Hepatocyte (in vitro differentiated cells): ENCODE data around the gene SHISA4. TPM values are rescaled to one million over a fixed set of nuclear protein-coding genes. Genes with fewer than 3 reads are reported as not detected.

ENCODE experiments used
- DNase-seq: peaks from one replicate; pipeline ENCODE4 v3.0.0-alpha.2; 2016; ENCODE audit warnings: low spot score
- H2AFZ ChIP-seq: fragments of 200-600 bp; sonication (generic); 2 replicates; pipeline ENCODE4 v1.6.0; 2016; ENCODE audit warnings: antibody characterized with exemption, mild to moderate bottlenecking
- H3K27ac ChIP-seq: fragments of 200-600 bp; sonication (generic); 2 replicates; pipeline ENCODE4 v1.5.1; 2016; ENCODE audit warnings: mild to moderate bottlenecking
- H3K27me3 ChIP-seq: fragments of 200-600 bp; sonication (generic); 2 replicates; pipeline ENCODE4 v1.6.1; 2016
- H3K36me3 ChIP-seq: fragments of 200-600 bp; sonication (generic); replicated peaks from 2 replicates; pipeline ENCODE4 v1.5.1; 2016; ENCODE audit warnings: low read depth; ENCODE audit not compliant: insufficient read depth
- H3K4me1 ChIP-seq: fragments of 200-600 bp; sonication (generic); 2 replicates; pipeline ENCODE4 v1.5.1; 2016; ENCODE audit warnings: mild to moderate bottlenecking, moderate library complexity; ENCODE audit not compliant: insufficient read depth
- H3K4me2 ChIP-seq: fragments of 200-600 bp; sonication (generic); 2 replicates; pipeline ENCODE4 v1.6.0; 2016
- H3K4me3 ChIP-seq: fragments of 200-600 bp; sonication (generic); 2 replicates; pipeline ENCODE4 v1.5.1; 2016; ENCODE audit warnings: mild to moderate bottlenecking
- H3K79me2 ChIP-seq: fragments of 200-600 bp; sonication (generic); 2 replicates; pipeline ENCODE4 v1.6.0; 2017; ENCODE audit warnings: mild to moderate bottlenecking
- H3K9me2 ChIP-seq: fragments of 200-600 bp; sonication (generic); replicated peaks from 2 replicates; pipeline ENCODE4 v1.6.0; 2017; ENCODE audit warnings: mild to moderate bottlenecking; ENCODE audit not compliant: insufficient read depth
- H3K9me3 ChIP-seq: fragments of 200-600 bp; sonication (generic); 2 replicates; pipeline ENCODE4 v1.5.1; 2016; ENCODE audit warnings: low read depth, mild to moderate bottlenecking
- H4K20me1 ChIP-seq: fragments of 200-600 bp; sonication (generic); 2 replicates; pipeline ENCODE4 v1.6.0; 2016; ENCODE audit warnings: mild to moderate bottlenecking; ENCODE audit not compliant: insufficient read depth, poor library complexity, severe bottlenecking
- EZH2 ChIP-seq: fragments of 200-600 bp; sonication (generic); IDR thresholded peaks from 2 replicates; pipeline ENCODE4 v1.6.1; 2016; ENCODE audit warnings: antibody characterized with exemption, mild to moderate bottlenecking, borderline replicate concordance
- EZH2phosphoT487 ChIP-seq: fragments of 200-600 bp; sonication (generic); IDR thresholded peaks from one replicate; pipeline ENCODE4 v1.6.1; 2018; ENCODE audit warnings: antibody characterized with exemption, mild to moderate bottlenecking, low read depth, moderate library complexity; ENCODE audit not compliant: unreplicated experiment, severe bottlenecking
- WGBS: methylation state at CpG from one replicate; pipeline ENCODE4 v1.1.6; 2016; ENCODE audit warnings: low lambda C conversion rate; ENCODE audit errors: missing lambda C conversion rate; 5-methylcytosine and 5-hydroxymethylcytosine counted together
- polyA plus RNA-seq: library from polyadenylated mRNA; unstranded; fragments of >200 nt; fragmentation: Nextera tagmentation; extraction: Ambion mirVana; gene quantifications from 2 replicates; pipeline ENCODE4 v1.2.1, GENCODE V29; 2016
- total RNA-seq: library from RNA; depleted of rRNA; stranded (reverse); fragments of >200 nt; gene quantifications from 2 replicates; pipeline ENCODE4 v1.2.3, GENCODE V29; 2014
- TF ChIP-seq, protein P1 (sequence below): fragments of 200-600 bp; sonication (generic); IDR thresholded peaks from 2 replicates; pipeline ENCODE4 v1.5.1; 2016; ENCODE audit warnings: antibody characterized with exemption, mild to moderate bottlenecking; ENCODE audit not compliant: poor library complexity

SHISA4 gene
- total and polyA plus RNA-seq, 2 experiments from 2014 or later: 10.2 to 24.0 TPM

DNA sequence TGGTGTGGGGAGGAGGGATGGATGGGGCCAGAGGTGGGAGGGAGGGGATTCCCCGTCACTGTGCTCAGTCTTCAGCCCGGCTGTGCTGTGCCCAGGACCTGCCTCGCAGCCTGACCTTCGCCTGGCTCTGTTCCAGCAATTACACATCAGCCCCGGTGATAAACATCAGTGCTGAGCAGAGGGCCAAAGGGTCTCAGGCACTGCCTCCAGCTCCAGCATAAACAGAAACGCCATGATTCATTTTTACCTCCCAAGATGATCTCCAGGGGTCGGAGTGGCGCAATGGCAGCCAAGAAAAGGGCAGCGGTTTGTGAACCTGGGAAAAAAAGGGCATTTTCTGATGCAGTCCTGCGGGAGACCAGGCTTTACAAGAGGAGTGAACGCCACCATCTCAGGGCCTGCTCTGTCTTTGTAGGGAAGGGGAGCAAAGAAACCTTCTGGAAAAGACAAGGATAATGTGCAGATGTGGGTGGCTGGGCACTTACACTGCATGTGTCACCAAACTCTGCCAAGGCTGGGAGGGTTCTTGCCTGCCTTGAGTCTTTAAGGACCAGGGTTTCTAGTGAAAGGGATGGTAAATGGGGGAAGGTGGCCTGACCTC is 28.1 kb downstream of the SHISA4 start:
- H3K4me1 ChIP-seq: peaks cover 18% of the 10 kb centered on the region
- H3K4me3 ChIP-seq: no peak overlapping the region
- TF ChIP-seq EZH2 (no peak), EZH2phosphoT487 (no peak)
- TF ChIP-seq, protein P1, sequence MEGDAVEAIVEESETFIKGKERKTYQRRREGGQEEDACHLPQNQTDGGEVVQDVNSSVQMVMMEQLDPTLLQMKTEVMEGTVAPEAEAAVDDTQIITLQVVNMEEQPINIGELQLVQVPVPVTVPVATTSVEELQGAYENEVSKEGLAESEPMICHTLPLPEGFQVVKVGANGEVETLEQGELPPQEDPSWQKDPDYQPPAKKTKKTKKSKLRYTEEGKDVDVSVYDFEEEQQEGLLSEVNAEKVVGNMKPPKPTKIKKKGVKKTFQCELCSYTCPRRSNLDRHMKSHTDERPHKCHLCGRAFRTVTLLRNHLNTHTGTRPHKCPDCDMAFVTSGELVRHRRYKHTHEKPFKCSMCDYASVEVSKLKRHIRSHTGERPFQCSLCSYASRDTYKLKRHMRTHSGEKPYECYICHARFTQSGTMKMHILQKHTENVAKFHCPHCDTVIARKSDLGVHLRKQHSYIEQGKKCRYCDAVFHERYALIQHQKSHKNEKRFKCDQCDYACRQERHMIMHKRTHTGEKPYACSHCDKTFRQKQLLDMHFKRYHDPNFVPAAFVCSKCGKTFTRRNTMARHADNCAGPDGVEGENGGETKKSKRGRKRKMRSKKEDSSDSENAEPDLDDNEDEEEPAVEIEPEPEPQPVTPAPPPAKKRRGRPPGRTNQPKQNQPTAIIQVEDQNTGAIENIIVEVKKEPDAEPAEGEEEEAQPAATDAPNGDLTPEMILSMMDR: no peak
- no peaks in the 10 kb centered on the region for H4K20me1 ChIP-seq
- H3K27ac ChIP-seq: peak overlapping the region; percentile 73
- no peaks in the 10 kb centered on the region for H3K27me3 ChIP-seq
- peak overlapping the region; percentile 46 for H3K4me2 ChIP-seq
- H3K9me2 ChIP-seq: no peaks in the 10 kb centered on the region
- WGBS: 39% methylated on average over 11 of the region's 11 CpGs
- no peak overlapping the region for H2AFZ ChIP-seq
- no peaks in the 10 kb centered on the region for H3K36me3 ChIP-seq
- peaks cover 3% of the 10 kb centered on the region for H3K79me2 ChIP-seq
- H3K9me3 ChIP-seq: no peaks in the 10 kb centered on the region
- DNase-seq: peak; percentile 81

DNA sequence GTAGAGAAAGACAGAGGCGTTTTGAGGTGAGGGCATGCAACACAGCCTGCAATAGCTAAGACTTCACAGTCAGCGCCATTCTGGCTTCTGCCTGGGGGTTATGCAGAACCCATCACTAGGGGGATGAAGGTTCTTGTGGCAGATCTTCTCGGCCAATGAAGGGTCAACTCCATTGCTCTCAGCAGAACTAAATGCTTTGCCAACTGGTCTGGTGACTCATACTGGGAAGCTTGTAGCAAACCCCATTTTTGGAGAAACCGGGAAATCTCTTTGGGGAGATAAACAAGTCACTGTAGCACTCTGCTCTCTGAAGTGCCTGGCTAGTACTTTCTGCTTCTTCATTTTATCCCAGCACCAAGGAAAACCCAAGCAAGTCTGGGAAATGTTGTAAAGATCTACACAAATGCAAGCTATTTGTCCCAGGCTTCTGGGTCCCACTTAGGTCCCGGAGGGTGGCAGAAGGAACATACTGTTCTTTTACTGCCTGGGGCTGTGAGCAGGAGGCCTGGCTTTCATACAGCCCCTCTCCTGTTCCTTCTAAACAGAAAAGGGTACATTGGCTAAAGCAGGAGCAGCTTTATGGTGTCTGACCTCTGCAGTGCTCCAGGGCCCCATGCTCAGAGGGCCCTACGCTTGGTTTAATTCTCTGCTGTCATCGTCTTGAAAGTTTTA is 28.8 kb downstream of the SHISA4 start:
- Histone ChIP-seq H3K4me1 (peaks cover 18% of the 10 kb centered on the region), H3K9me3 (no peaks in the 10 kb centered on the region), H3K4me2 (peak overlapping the region; percentile 46), H2AFZ (no peak overlapping the region), H4K20me1 (no peaks in the 10 kb centered on the region), H3K27ac (peak overlapping the region; percentile 73), H3K4me3 (no peak overlapping the region), H3K27me3 (no peaks in the 10 kb centered on the region), H3K9me2 (no peaks in the 10 kb centered on the region), H3K79me2 (peaks cover 3% of the 10 kb centered on the region), H3K36me3 (no peaks in the 10 kb centered on the region)
- peak; percentile 58 for DNase-seq
- TF ChIP-seq, protein P1: no peak
- TF ChIP-seq EZH2 (no peak), EZH2phosphoT487 (no peak)
- WGBS: 78% methylated on average over 7 of the region's 7 CpGs

DNA sequence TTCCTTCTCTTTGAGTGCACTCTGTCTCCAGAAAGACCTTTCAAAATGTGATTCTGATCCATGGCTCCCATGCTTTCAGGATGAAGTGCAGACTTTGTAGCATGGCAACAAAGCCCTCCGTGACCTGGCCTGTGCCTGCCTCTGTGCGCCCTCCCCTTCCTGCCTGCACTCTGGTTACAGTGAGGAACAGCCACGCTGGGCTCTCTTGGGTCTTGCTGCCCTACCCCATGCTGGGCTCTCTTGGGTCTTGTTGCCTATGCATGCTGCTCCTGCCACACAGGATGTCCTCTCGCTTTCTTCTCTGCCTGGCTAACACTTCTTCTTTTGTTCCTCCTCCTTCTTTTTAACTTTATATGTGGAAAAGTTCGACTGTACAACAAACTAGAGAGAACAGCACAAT is 29.6 kb downstream of the SHISA4 start:
- H3K27ac ChIP-seq: peak overlapping the region; percentile 73
- no peaks in the 10 kb centered on the region for H3K9me2 ChIP-seq
- H2AFZ ChIP-seq: no peak overlapping the region
- TF ChIP-seq EZH2 (no peak), EZH2phosphoT487 (no peak)
- TF ChIP-seq, protein P1: no peak
- no peaks in the 10 kb centered on the region for H3K36me3 ChIP-seq
- WGBS: 82% methylated on average over 5 of the region's 5 CpGs
- H3K4me3 ChIP-seq: no peak overlapping the region
- H4K20me1 ChIP-seq: no peaks in the 10 kb centered on the region
- H3K4me2 ChIP-seq: peak overlapping the region; percentile 20
- no peaks in the 10 kb centered on the region for H3K9me3 ChIP-seq
- no peaks in the 10 kb centered on the region for H3K27me3 ChIP-seq
- peaks cover 18% of the 10 kb centered on the region for H3K4me1 ChIP-seq
- peaks cover 3% of the 10 kb centered on the region for H3K79me2 ChIP-seq
- no peak for DNase-seq
